H9 (cell line): ENCODE data around the gene ADAMTS17. TPM values are rescaled to one million over a fixed set of nuclear protein-coding genes. Genes with fewer than 3 reads are reported as not detected.
"Not testable (repeated sequence)": the region's sequence is repeated elsewhere in the genome, so short reads cannot be mapped to it uniquely, and the experiment has no call there.

Experiments
- DNase-seq: peaks from one replicate; pipeline ENCODE4 v3.0.0-alpha.2; 2017
- H2AFZ ChIP-seq: one replicate; pipeline ENCODE4 v1.6.1; 2013; ENCODE audit warnings: mild to moderate bottlenecking, low read length, control low read depth, moderate library complexity
- H2AK5ac ChIP-seq: 2 replicates; pipeline ENCODE4 v1.6.1; 2013; ENCODE audit warnings: low read length, control low read depth, mixed read lengths; ENCODE audit not compliant: insufficient read length
- H2BK120ac ChIP-seq: one replicate; pipeline ENCODE4 v1.6.1; 2013; ENCODE audit warnings: low read depth, mild to moderate bottlenecking, low read length, control low read depth, inconsistent platforms; ENCODE audit not compliant: poor library complexity, severe bottlenecking
- H2BK12ac ChIP-seq: 2 replicates; pipeline ENCODE4 v1.6.1; 2013; ENCODE audit warnings: low read length, control low read depth, mixed read lengths, low read depth; ENCODE audit not compliant: insufficient read length
- H2BK15ac ChIP-seq: 2 replicates; pipeline ENCODE4 v1.6.1; 2013; ENCODE audit warnings: low read depth, low read length, control low read depth
- H2BK20ac ChIP-seq: one replicate; pipeline ENCODE4 v1.6.1; 2013; ENCODE audit warnings: low read depth, mild to moderate bottlenecking, low read length, control low read depth, inconsistent platforms; ENCODE audit not compliant: poor library complexity, severe bottlenecking
- H2BK5ac ChIP-seq: 2 replicates; pipeline ENCODE4 v1.6.1; 2013; ENCODE audit warnings: low read length, control low read depth, mixed read lengths; ENCODE audit not compliant: insufficient read length
- H3K14ac ChIP-seq: 2 replicates; pipeline ENCODE4 v1.6.1; 2013; ENCODE audit warnings: low read length, control low read depth; ENCODE audit not compliant: insufficient read depth
- H3K18ac ChIP-seq: 2 replicates; pipeline ENCODE4 v1.6.1; 2013; ENCODE audit warnings: low read depth, mild to moderate bottlenecking, mixed read lengths, low read length, control low read depth; ENCODE audit not compliant: insufficient read length
- H3K23ac ChIP-seq: 2 replicates; pipeline ENCODE4 v1.6.1; 2013; ENCODE audit warnings: low read length, control low read depth, mixed read lengths, low read depth; ENCODE audit not compliant: insufficient read length
- H3K23me2 ChIP-seq: 2 replicates; pipeline ENCODE4 v1.6.1; 2013; ENCODE audit warnings: low read depth, mild to moderate bottlenecking, mixed read lengths, low read length, control low read depth; ENCODE audit not compliant: insufficient read length, poor library complexity, severe bottlenecking
- H3K27ac ChIP-seq: 2 replicates; pipeline ENCODE4 v1.5.1; 2013; ENCODE audit warnings: low read length, control low read depth, mixed read lengths, low read depth; ENCODE audit not compliant: insufficient read length
- H3K27me3 ChIP-seq: 2 replicates; pipeline ENCODE4 v1.6.1; 2013; ENCODE audit warnings: low read length, control low read depth, inconsistent platforms; ENCODE audit not compliant: insufficient read depth
- H3K4ac ChIP-seq: 2 replicates; pipeline ENCODE4 v1.6.1; 2013; ENCODE audit warnings: low read depth, mild to moderate bottlenecking, control low read depth, inconsistent platforms, low read length, moderate library complexity
- H3K4me1 ChIP-seq: 2 replicates; pipeline ENCODE4 v1.6.1; 2013; ENCODE audit warnings: low read length, control low read depth, inconsistent platforms; ENCODE audit not compliant: insufficient read depth
- H3K4me2 ChIP-seq: 2 replicates; pipeline ENCODE4 v1.6.1; 2013; ENCODE audit warnings: low read length, control low read depth, mixed read lengths; ENCODE audit not compliant: insufficient read length, insufficient read depth
- H3K56ac ChIP-seq: 2 replicates; pipeline ENCODE4 v1.6.1; 2013; ENCODE audit warnings: low read depth, mild to moderate bottlenecking, mixed read lengths, low read length, control low read depth; ENCODE audit not compliant: insufficient read length
- H3K79me1 ChIP-seq: 2 replicates; pipeline ENCODE4 v1.6.1; 2013; ENCODE audit warnings: low read depth, mild to moderate bottlenecking, moderate library complexity, low read length, control low read depth, inconsistent platforms; ENCODE audit not compliant: insufficient read depth, poor library complexity, severe bottlenecking
- H3K79me2 ChIP-seq: 2 replicates; pipeline ENCODE4 v1.6.1; 2013; ENCODE audit warnings: low read length, control low read depth, inconsistent platforms; ENCODE audit not compliant: insufficient read depth
- H3K9ac ChIP-seq: 2 replicates; pipeline ENCODE4 v1.6.1; 2013; ENCODE audit warnings: low read length, control low read depth, mixed read lengths; ENCODE audit not compliant: insufficient read length; ENCODE audit errors: extremely low read depth
- H3K9me3 ChIP-seq: one replicate; pipeline ENCODE4 v1.6.1; 2013; ENCODE audit warnings: low read depth, low read length, inconsistent platforms; ENCODE audit not compliant: control insufficient read depth
- H3T11ph ChIP-seq: one replicate; pipeline ENCODE4 v1.6.1; 2013; ENCODE audit warnings: mild to moderate bottlenecking, low read length, control low read depth, inconsistent platforms
- H4K20me1 ChIP-seq: one replicate; pipeline ENCODE4 v1.6.1; 2013; ENCODE audit not compliant: control insufficient read depth, insufficient read length, insufficient read depth
- H4K5ac ChIP-seq: 2 replicates; pipeline ENCODE4 v1.6.1; 2013; ENCODE audit warnings: low read depth, mild to moderate bottlenecking, mixed read lengths, low read length, control low read depth; ENCODE audit not compliant: insufficient read length
- H4K8ac ChIP-seq: replicated peaks from 2 replicates; pipeline ENCODE4 v1.6.1; 2013; ENCODE audit warnings: low read length, control low read depth, mixed read lengths, low read depth; ENCODE audit not compliant: insufficient read length
- H4K91ac ChIP-seq: 2 replicates; pipeline ENCODE4 v1.6.1; 2013; ENCODE audit warnings: low read depth, mild to moderate bottlenecking, moderate library complexity, mixed read lengths, low read length, control low read depth; ENCODE audit not compliant: insufficient read length
- H3K27ac Mint-ChIP-seq, 3 experiments: 2 replicates in 2 of 3; 3 replicates in 1 of 3; pipeline ENCODE4 v1.8.0; 2020 to 2021; ENCODE audit warnings: mixed read lengths in 3 of 3, mild to moderate bottlenecking in 1 of 3, moderate library complexity in 1 of 3
- H3K27me3 Mint-ChIP-seq: 2 replicates; pipeline ENCODE4 v1.8.0; 2021; ENCODE audit warnings: low read depth, mild to moderate bottlenecking, moderate library complexity, mixed read lengths
- H3K36me3 Mint-ChIP-seq, 3 experiments: 2 replicates in 2 of 3; 3 replicates in 1 of 3; pipeline ENCODE4 v1.8.0; 2020 to 2021; ENCODE audit warnings: low read depth in 3 of 3, mixed read lengths in 3 of 3; ENCODE audit not compliant: insufficient read depth in 1 of 3
- H3K4me1 Mint-ChIP-seq, 2 experiments: 2 replicates each; pipeline ENCODE4 v1.8.0; 2020; ENCODE audit warnings: mixed read lengths in 2 of 2
- H3K4me3 Mint-ChIP-seq, 2 experiments: 2 replicates in 1 of 2; 3 replicates in 1 of 2; pipeline ENCODE4 v1.8.0; 2020 to 2021; ENCODE audit warnings: mild to moderate bottlenecking in 2 of 2, mixed read lengths in 2 of 2, moderate library complexity in 1 of 2
- H3K9me3 Mint-ChIP-seq, 2 experiments: 2 replicates in 1 of 2; 3 replicates in 1 of 2; pipeline ENCODE4 v1.8.0; 2020; ENCODE audit warnings: mild to moderate bottlenecking in 2 of 2, mixed read lengths in 2 of 2, moderate library complexity in 1 of 2
- WGBS: extraction: QIAGEN DNeasy Blood & Tissue Kit; methylation state at CpG from one replicate; pipeline ENCODE4 v1.1.7; 2013; ENCODE audit warnings: missing lambda C conversion rate, low lambda C conversion rate, mixed read lengths; ENCODE audit not compliant: insufficient read length; ENCODE audit errors: extremely low coverage; 5-methylcytosine and 5-hydroxymethylcytosine counted together
- total RNA-seq: library from RNA; stranded (reverse); gene quantifications from 2 replicates; pipeline ENCODE4 v1.2.1, GENCODE V29; 2021
- TF ChIP-seq, protein P1 (sequence below): fragments of 200-600 bp; sonication (generic); conservative IDR thresholded peaks from 3 replicates; pipeline ENCODE4 v1.8.0; 2021; ENCODE audit warnings: antibody characterized with exemption, mild to moderate bottlenecking

ADAMTS17 gene
- total RNA-seq, 1 experiment from 2014 or later = 2.9 TPM

DNA sequence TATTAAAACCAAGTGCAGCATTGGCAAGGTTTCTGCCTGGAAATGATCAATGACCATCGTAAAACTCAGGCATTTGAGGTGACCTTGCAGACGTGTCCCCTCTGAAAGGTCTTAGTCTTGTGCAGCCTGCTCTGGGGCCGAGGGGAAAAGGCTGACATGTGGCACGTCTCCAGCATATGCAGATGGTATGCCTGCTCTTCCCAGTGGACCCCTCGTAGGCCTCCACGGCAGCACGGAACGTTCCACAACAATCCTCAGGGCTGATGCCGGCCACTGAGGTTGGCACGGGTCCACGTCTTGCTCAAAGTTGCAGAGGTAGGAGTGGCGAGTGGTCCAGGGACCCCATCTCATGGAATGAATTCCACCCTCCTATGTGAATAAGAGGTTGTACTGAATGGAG lies 361.0 kb downstream of the ADAMTS17 start:
- no peaks in the 10 kb centered on the region; a peak in 1 of 7 replicates for H3K36me3 Mint-ChIP-seq
- no peak overlapping the region; a peak in 1 of 7 replicates for H3K27ac Mint-ChIP-seq
- H3K4me3 Mint-ChIP-seq = no peak overlapping the region
- no peak overlapping the region for H3T11ph ChIP-seq
- H4K5ac ChIP-seq = no peak overlapping the region
- peaks cover 41 to 55% of the 10 kb centered on the region in 2 experiments for H3K4me1 Mint-ChIP-seq
- H4K91ac ChIP-seq = no peak overlapping the region
- H3K4me2 ChIP-seq = no peak overlapping the region
- no peak overlapping the region for H3K23ac ChIP-seq
- H3K9me3 Mint-ChIP-seq = no peaks in the 10 kb centered on the region
- H2AFZ ChIP-seq = no peak overlapping the region
- H3K79me1 ChIP-seq = no peaks in the 10 kb centered on the region
- no peak overlapping the region for H2AK5ac ChIP-seq
- TF ChIP-seq, protein P1, sequence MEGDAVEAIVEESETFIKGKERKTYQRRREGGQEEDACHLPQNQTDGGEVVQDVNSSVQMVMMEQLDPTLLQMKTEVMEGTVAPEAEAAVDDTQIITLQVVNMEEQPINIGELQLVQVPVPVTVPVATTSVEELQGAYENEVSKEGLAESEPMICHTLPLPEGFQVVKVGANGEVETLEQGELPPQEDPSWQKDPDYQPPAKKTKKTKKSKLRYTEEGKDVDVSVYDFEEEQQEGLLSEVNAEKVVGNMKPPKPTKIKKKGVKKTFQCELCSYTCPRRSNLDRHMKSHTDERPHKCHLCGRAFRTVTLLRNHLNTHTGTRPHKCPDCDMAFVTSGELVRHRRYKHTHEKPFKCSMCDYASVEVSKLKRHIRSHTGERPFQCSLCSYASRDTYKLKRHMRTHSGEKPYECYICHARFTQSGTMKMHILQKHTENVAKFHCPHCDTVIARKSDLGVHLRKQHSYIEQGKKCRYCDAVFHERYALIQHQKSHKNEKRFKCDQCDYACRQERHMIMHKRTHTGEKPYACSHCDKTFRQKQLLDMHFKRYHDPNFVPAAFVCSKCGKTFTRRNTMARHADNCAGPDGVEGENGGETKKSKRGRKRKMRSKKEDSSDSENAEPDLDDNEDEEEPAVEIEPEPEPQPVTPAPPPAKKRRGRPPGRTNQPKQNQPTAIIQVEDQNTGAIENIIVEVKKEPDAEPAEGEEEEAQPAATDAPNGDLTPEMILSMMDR = no peak
- H3K18ac ChIP-seq = no peak overlapping the region
- no peak overlapping the region for H4K8ac ChIP-seq
- H4K20me1 ChIP-seq = no peaks in the 10 kb centered on the region
- H2BK20ac ChIP-seq = no peak overlapping the region
- H3K79me2 ChIP-seq = no peaks in the 10 kb centered on the region
- H3K27me3 Mint-ChIP-seq = peaks cover 14% of the 10 kb centered on the region
- H2BK15ac ChIP-seq = no peak overlapping the region
- H3K23me2 ChIP-seq = no peaks in the 10 kb centered on the region
- no peak overlapping the region for H2BK5ac ChIP-seq
- H2BK12ac ChIP-seq = peak overlapping the region; percentile 38
- WGBS = no CpG with 5 or more reads among the region's 12 CpGs
- no peaks in the 10 kb centered on the region for H3K9me3 ChIP-seq
- H3K27me3 ChIP-seq = no peaks in the 10 kb centered on the region
- H3K14ac ChIP-seq = no peak overlapping the region; the same call in 1 of the 2 replicates
- H3K4me1 ChIP-seq = peaks cover 5% of the 10 kb centered on the region; the same call in 1 of the 2 replicates
- no peak overlapping the region for H3K56ac ChIP-seq
- no peak overlapping the region for H3K27ac ChIP-seq
- H3K9ac ChIP-seq = no peak overlapping the region
- no peak overlapping the region for H2BK120ac ChIP-seq
- H3K4ac ChIP-seq = no peak overlapping the region
- DNase-seq = no peak

DNA sequence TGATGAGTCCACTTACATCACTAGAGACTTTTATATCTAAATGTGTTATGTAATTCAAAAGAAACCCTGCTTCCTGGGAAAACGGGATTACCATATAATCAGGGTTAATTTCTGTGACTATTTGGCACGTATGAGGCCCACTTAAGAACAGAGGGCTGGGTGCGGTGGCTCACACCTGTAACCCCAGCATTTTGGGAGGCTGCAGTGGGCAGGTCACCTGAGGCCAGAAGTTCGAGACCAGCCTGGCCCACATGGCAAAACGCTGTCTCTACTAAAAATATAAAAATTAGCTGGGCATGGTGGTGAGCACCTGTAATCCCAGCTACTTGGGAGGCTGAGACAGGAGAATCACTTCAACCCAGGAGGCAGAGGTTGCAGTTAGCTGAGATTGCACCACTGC lies 361.9 kb downstream of the ADAMTS17 start:
- H3K9me3 Mint-ChIP-seq, H3K4me2 ChIP-seq, H4K91ac ChIP-seq, H3K79me1 ChIP-seq, H3K9ac ChIP-seq, H3K14ac ChIP-seq, H3K27ac ChIP-seq, H3K18ac ChIP-seq, H2BK120ac ChIP-seq, H3K36me3 Mint-ChIP-seq, H2BK12ac ChIP-seq, H2AK5ac ChIP-seq, H3T11ph ChIP-seq, H3K4me1 ChIP-seq, H3K23ac ChIP-seq, H3K79me2 ChIP-seq, H3K23me2 ChIP-seq, H3K4me3 Mint-ChIP-seq, H4K8ac ChIP-seq, H2AFZ ChIP-seq, H3K4ac ChIP-seq, H2BK20ac ChIP-seq, DNase-seq, H3K9me3 ChIP-seq, H4K5ac ChIP-seq, H2BK15ac ChIP-seq, H3K27ac Mint-ChIP-seq, H2BK5ac ChIP-seq, H3K56ac ChIP-seq, H3K27me3 ChIP-seq, H4K20me1 ChIP-seq: not testable (repeated sequence)
- peaks cover 45 to 54% of the 10 kb centered on the region in 2 experiments for H3K4me1 Mint-ChIP-seq
- peaks cover 14% of the 10 kb centered on the region for H3K27me3 Mint-ChIP-seq
- no CpG with 5 or more reads among the region's 5 CpGs for WGBS
